ENCODE measurements around the gene EGFR.
A peak's percentile ranks its signal among the peaks of the same experiment; 100 is the strongest.

The EGFR gene

GRCh38 chr7:55018361-55019190 lies at the start of gene EGFR:
Gene EGFR (plus strand): TSS chr7:55019017. CDS start chr7:55019278, 261 bp downstream.
- no peak for FAIRE-seq

GRCh38 chr7:54969208-54969967 lies 49.4 kb upstream of the EGFR start:
- DNase-seq (ENCODE audit: insufficient read length, low spot score) (peak; percentile 59), FAIRE-seq (peak; percentile 84)
- no peak for TF ChIP-seq POLR2A (IDR thresholded peaks at IDR 0.05; ENCODE audit: low read depth, low read length)

More at GRCh38 chr7:55018361-55019190, at the start of gene EGFR:
- peak; percentile 96 for TF ChIP-seq POLR2A (IDR thresholded peaks at IDR 0.05; ENCODE audit: low read depth, low read length)
- DNase-seq (ENCODE audit: insufficient read length, low spot score) = peak; percentile 100

GRCh38 chr7:54972733-54973294 lies 46.0 kb upstream of the EGFR start:
- TF ChIP-seq POLR2A (IDR thresholded peaks at IDR 0.05; ENCODE audit: low read depth, low read length) = no peak
- FAIRE-seq (no peak), DNase-seq (ENCODE audit: insufficient read length, low spot score) (no peak)

GRCh38 chr7:54978364-54979116 lies 40.3 kb upstream of the EGFR start:
- FAIRE-seq (peak; percentile 15), DNase-seq (ENCODE audit: insufficient read length, low spot score) (no peak)
- TF ChIP-seq POLR2A (IDR thresholded peaks at IDR 0.05; ENCODE audit: low read depth, low read length) = no peak

- TF ChIP-seq POLR2A (IDR thresholded peaks at IDR 0.05; ENCODE audit: low read depth, low read length) = no peak
- DNase-seq (ENCODE audit: insufficient read length, low spot score) (no peak), FAIRE-seq (no peak)
These were observed 38.3 kb upstream of the EGFR start for GRCh38 chr7:54980521-54980920.

GRCh38 chr7:54981913-54982312 lies 36.9 kb upstream of the EGFR start:
- no peak for FAIRE-seq
- DNase-seq (ENCODE audit: insufficient read length, low spot score) = no peak
- TF ChIP-seq POLR2A (IDR thresholded peaks at IDR 0.05; ENCODE audit: low read depth, low read length) = no peak; the same call in 1 of the 2 replicates

GRCh38 chr7:54985426-54986330 lies 33.1 kb upstream of the EGFR start:
- peak; percentile 89 for DNase-seq (ENCODE audit: insufficient read length, low spot score)

GRCh38 chr7:54986716-54987115 lies 32.1 kb upstream of the EGFR start:
- no peak for TF ChIP-seq POLR2A (IDR thresholded peaks at IDR 0.05; ENCODE audit: low read depth, low read length)
- DNase-seq (ENCODE audit: insufficient read length, low spot score) (no peak), FAIRE-seq (no peak)

More at GRCh38 chr7:54985426-54986330, 33.1 kb upstream of the EGFR start:
- TF ChIP-seq POLR2A (IDR thresholded peaks at IDR 0.05; ENCODE audit: low read depth, low read length) = no peak
- peak; percentile 99 for FAIRE-seq

GRCh38 chr7:54987772-54988171 lies 31.0 kb upstream of the EGFR start:
- DNase-seq (ENCODE audit: insufficient read length, low spot score) = no peak
- FAIRE-seq = no peak
- no peak for TF ChIP-seq POLR2A (IDR thresholded peaks at IDR 0.05; ENCODE audit: low read depth, low read length)

GRCh38 chr7:54988516-54988915 lies 30.3 kb upstream of the EGFR start:
- DNase-seq (ENCODE audit: insufficient read length, low spot score) (no peak), FAIRE-seq (no peak)
- no peak for TF ChIP-seq POLR2A (IDR thresholded peaks at IDR 0.05; ENCODE audit: low read depth, low read length)

GRCh38 chr7:54989453-54990225 lies 29.2 kb upstream of the EGFR start:
- TF ChIP-seq POLR2A (IDR thresholded peaks at IDR 0.05; ENCODE audit: low read depth, low read length) = no peak

GRCh38 chr7:54991341-54991740 lies 27.5 kb upstream of the EGFR start:
- FAIRE-seq (no peak), DNase-seq (ENCODE audit: insufficient read length, low spot score) (no peak)
- TF ChIP-seq POLR2A (IDR thresholded peaks at IDR 0.05; ENCODE audit: low read depth, low read length) = no peak

More at GRCh38 chr7:54989453-54990225, 29.2 kb upstream of the EGFR start:
- FAIRE-seq (no peak), DNase-seq (ENCODE audit: insufficient read length, low spot score) (no peak)
